HUDEP-2 (cell line): ENCODE measurements around the gene CLDN11.

Source experiments
- DNase-seq, 76 experiments: peaks; one replicate each; lab custom pipeline; 2025; ENCODE audit not compliant: unreplicated experiment in 76 of 76; lab: John Stamatoyannopoulos, UW

CLDN11 gene

DNA sequence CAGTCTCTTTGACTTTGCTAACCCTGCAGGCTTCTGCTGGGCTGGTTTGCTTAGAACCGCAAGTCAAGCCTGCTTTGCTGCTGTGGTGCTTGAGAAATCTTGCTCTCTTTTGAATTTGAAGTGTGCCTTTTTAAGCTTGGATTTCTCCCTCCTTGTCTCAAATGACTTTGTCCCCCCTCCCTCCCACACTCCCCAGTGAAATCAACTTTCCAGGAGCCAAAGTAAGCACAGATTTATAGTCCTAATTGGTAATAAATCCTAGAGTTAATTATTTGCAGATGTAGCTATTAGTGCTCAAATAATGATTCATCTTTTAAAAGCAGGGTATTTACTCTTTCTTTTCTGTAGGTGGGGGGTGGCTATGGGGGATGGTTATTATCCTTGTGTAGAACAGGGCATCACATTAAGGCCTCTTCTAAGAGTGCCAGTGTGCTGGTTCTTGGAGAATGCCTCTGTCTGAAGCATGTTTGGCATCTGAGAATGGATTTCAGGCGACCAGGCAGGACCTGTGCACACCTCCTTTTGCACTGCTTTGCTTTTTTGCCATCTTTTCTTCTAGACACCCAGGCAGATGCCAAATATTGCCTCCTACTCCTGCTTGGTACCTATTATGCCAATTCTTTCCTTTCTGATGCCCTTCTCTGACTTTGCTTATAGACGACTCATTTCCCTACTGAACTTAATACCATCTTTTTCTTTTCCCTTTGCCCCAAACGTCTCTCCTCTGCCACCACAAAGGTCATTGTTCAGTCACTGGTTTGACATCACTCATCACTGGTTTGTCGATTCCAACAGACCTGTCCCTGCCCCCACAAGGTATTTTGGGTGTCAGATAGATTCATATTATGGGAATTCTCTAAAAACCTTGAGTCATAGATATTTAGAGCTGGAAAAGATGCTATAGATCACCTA lies 50.7 kb downstream of the CLDN11 start:
- no peak for DNase-seq

- DNase-seq: no peak
Observed at GRCh38 chr3:170470063-170471016, 51.7 kb downstream of the CLDN11 start.

GRCh38 chr3:170471149-170471548 lies 52.5 kb downstream of the CLDN11 start:
- DNase-seq: no peak

DNA sequence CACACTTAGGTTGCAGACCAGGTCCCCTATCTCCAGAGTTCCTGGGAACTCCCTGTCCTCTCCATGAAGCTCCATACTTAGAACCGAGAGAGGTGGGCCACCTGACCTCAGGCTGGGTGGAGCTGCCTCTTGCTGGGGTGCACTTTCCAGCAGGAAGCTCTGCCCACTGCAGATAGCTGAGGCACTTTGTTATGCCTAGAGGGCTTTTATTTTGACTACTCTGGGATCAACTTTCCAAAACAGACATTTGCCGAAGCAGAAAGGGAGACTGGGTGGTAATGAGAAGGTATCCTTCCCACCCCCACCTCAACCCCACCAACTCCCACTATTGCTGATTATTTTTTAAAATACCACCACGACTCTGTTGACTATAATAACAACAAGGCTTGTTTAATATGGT lies 54.7 kb downstream of the CLDN11 start:
- DNase-seq: no peak

GRCh38 chr3:170475092-170475685 lies 56.5 kb downstream of the CLDN11 start:
- DNase-seq: no peak

DNA sequence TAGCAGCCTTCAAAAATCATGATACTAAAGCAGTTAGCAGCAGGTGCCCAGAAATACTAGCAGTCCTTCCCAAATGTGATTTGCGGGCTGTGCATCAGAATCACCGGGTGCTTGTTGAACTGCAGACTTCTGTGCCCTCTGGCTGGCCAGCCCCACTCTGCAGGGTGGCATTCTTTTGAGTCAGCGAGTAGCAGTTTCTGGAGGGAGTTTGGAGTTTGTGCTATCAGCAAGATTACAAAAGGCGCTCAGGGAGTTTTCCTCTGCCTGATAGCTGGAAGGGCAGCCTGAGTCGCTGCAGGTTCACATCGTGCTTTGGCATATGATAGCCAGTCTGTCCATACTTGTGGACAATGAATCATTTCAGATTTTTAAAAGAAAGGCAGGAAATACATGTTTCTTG lies 57.6 kb downstream of the CLDN11 start:
- no peak for DNase-seq

- no peak for DNase-seq
Observed at GRCh38 chr3:170477395-170477794, 58.7 kb downstream of the CLDN11 start.

DNA sequence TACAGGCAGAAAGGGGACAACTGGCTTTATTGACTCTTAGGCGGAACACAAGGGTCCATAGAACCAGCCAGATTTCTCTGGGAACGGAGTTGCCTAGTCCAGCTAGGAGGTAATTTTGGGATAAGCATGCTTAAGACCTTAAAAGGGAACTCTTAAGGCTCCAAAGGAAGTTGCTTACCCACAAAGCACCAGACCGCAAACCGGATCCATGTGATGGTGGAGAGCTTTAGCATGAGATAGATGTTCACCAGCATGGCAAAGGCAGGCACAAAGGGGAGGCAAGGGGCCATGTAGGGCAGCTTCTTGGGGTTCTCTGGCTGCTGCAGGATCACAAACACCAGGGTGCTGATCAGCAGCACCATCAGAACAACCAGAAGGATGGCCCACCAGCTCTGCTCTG lies 61.4 kb downstream of the CLDN11 start:
- no peak for DNase-seq

GRCh38 chr3:170482199-170482598 lies 63.5 kb downstream of the CLDN11 start:
- no peak for DNase-seq

GRCh38 chr3:170483485-170484262 lies 65.0 kb downstream of the CLDN11 start:
- DNase-seq: peak in 2 of 76 experiments; percentile 2 to 13
